OCI-M1 (cell line): ENCODE measurements around the gene ERN2.
"Not testable (repeated sequence)": the region's sequence is repeated elsewhere in the genome, so short reads cannot be mapped to it uniquely, and the experiment has no call there.

ENCODE experiments used
- DNase-seq: peaks from one replicate; lab custom pipeline; 2025; lab: John Stamatoyannopoulos, UW

ERN2 gene

DNA sequence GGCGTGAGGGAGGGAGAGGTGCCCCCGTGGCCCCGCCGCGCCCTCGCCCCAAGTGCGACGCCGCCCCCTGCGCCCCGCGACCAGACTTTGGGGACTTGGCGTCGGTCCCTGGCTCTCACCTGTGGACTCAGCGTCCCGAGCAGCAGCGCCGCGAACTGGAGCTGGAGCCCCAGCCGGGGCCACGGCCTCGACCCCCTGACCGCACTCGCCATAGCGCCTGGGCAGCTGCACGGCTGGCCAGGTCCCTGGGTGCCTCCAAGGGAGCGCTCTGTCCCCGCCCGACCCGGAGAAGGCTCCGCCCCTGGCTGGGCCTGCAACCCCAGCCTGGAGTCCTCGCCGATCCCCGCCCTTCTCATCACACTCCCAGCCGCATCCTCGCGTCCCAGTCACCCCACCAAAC lies at the start of gene ERN2:
Gene ERN2, minus strand, starts transcription at position 247 of the 400 bp plus-strand sequence. Its CDS starts 35 bp downstream, at position 212.
- no peak for DNase-seq

DNA sequence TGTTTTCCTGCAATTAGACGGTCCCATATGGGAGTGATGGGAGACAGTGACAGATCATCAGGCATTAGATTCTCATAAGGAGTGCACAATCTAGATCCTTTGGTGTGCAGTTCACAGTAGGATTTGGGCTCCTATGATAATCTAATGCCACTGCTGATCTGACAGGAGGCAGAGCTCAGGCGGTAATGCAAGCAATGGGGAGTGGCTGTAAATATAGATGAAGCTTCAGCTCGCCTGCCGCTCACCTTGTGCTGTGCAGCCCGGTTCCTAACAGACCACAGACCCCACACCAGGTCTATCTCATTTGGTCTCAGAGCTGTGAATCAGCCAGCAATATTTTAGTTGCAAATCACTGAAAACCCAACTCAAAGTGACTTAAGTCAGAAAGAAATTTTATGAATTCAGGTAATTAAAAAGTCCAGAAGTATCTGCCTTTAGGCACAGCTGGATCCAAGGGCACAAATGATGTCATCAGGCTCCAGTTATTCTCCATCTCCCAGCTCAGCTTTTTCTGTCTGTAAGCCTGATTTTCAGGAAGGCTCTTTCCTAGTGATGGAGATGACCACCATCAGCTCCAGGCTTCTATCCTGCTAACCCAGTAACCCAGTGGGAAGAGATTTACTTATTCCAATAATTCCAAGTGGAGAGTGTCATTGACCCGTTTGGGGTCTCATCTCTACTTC lies 45.1 kb upstream of the ERN2 start:
- DNase-seq, result no peak

DNA sequence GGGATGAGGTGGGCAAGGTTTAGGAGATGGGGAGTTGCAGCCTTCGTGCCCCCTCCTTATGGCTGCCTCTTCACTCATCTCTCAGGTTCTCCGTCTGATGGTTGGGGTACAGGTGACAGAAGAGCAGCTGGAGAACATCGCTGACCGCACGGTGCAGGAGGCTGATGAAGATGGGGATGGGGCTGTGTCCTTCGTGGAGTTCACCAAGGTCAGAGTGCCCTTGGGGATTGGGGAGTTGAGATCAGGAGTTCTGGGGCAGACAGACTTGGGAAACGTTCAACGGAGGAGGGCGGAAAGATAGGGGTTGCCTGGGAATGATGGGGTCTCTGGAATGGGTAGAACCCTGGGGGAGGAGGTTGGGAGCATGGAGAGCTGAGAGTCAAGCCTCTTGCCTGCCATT lies 44.1 kb upstream of the ERN2 start:
- no peak for DNase-seq

DNA sequence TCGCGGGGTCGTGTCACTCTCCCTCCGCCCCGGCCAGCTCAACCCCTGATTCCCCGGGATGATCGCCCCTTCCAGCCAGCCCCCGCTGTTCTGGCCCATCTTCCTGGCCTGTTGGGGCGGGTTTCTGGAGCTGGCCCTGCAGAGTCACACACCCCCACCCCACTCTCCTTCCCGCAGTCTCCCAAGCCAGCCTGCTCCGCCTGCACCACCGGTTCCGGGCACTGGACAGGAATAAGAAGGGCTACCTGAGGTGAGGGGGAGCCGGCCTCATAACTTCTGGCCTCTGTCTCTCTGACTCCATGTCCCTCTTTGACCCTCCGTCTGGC lies 42.4 kb upstream of the ERN2 start:
- no peak for DNase-seq

DNA sequence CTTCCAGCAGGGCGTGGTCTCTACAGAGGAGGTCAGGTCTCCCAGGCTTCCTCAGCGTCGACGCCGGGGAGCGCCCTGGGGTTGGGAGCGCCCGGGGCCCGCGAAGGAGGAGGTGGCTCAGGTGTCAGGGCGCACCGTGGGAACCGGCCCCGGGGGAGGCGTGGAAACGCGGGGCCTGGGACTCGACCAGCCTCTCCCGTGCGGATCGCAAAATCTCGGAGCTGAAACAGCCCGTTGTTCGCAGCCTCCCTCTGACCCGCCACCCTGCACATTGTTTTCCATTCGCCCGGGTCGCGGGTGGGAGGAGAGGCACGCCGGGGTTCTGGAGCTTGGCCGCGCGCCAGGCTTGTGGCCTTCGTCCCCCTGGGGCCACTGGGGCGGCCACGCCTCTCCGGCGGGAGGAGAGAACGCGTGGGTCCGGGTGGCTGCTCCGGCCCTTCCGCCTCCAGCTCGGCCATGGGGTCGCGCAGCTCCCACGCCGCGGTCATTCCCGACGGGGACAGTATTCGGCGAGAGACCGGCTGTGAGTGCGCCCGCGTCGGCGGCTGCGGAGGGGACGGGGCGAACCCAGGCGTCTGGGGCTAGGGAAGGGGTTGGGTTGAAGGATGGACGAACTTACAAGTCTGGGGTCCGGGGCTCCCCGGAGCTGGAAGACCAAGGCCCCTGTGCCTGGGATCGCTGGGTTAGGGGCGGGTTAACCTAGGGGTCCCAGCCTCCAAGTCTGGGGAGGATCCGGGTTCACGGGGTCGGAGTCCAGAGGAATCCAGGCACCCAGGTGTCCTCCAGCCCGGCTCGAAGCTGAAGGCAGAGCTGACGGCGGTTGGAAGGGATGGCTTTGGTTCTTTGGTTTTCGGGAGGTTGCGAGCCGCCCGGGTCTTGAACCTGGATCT lies 41.8 kb upstream of the ERN2 start, which contains the start of gene CHP2:
Gene CHP2, plus strand, starts transcription at position 433 of the 890 bp plus-strand sequence. Its CDS starts 24 bp downstream, at position 457.
- DNase-seq, result no peak

DNA sequence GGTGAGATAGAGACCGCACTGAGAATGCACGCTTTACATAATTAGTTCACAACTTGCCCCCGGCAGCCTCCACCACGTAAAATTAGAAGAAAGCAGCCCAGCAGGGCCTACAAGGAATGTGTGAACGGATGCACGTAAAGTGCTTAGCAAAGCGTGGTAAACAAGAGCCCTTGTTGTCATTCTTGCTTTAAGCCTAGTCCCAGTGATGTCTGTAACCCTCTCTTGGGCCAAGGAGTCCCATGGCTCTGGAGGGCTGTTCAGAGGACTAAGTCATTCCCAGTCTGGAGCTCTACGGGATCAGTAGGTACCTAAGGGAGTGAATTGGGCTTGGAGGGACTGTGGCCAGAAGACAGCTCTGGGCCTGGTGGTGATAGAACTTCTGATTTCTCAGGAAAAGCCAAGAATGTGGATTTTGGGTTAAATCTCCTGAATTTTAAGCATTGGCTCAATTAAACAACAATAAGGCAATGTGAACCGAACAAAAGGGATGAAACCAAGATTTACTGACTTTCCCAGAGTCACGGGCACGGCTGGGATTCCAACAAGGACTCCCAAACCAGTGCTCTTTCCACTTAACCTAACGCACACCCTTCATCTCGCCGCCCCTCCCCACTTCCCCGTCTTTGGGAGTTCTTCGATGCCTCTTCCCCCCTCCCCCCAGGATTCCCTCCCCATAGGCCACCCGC lies 41.0 kb upstream of the ERN2 start:
- DNase-seq, result no peak

DNA sequence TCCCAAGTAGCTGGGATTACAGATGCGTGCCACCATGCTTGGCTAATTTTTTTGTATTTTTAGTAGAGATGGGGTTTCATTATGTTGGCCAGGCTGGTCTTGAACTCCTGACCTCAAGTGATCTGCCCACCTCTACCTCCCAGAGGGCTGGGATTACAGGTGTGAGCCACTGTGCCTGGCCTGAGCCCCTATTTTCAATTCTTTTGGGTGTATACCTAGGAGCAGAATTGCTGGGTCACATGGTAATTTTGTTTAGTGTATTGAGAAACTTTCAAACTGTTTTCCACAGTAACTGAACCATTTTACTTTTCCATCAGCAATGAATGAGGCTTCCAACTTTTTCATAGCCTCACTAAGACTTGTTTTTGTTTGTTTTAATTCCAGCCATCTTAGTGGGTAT lies 38.0 kb upstream of the ERN2 start:
- DNase-seq, result not testable (repeated sequence)

DNA sequence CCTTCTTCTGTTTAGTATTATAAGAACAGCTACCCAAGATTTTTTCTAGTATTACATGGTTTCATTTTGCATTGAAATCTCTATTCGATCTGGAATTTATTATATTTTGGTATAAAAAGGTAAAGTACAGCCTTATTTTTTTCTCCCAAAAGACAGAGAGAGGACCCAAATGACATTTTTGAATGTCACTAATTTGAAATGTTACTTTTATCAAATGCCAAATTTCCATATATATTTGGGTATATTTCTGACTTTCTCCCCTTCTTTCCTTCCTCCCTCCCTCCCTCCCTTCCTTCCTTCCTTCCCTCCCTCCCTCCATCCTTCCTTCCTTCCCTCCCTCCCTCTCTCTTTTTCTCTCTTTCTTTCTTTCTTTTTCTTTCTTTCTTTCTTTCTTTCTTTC lies 35.6 kb upstream of the ERN2 start:
- DNase-seq, result no peak

DNA sequence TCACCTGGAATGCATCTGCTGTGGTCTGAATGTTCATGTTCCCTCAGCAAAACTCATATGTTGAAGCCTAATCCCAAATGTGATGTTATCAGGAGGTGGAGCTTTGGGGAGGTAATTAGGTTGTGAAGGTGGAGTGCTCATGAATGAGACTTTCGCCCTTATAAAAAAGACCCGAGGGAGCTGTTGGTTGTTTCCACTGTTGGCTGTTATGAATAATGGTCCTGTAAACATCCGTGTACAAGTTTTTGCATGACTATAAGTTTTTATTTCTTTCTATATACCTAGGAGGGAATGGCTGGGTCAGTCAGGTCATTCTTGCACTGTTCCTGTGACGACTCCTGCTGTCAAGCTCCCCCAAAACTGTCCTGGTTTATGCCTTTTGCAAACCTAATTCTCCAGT lies 32.2 kb upstream of the ERN2 start:
- DNase-seq, result no peak

DNA sequence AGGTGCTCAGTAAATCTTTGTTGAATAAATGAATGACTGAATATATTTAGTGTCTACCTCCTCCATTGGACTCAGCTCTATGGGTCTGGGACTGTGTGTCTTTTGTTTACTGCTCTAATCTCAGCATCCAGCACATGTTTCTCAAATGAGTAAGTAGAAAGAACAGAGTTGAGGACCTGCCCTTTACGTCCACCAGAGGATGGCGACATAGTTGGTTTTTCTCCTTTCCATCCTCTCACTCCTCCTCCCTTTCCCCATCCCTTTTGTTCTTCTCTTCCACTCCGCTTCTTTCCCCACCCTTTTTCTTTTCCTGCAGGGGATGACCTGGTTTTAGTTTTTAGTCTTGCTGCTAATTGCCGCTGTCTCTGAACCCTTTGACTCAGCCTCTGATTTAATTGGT lies 29.7 kb upstream of the ERN2 start:
- no peak for DNase-seq

DNA sequence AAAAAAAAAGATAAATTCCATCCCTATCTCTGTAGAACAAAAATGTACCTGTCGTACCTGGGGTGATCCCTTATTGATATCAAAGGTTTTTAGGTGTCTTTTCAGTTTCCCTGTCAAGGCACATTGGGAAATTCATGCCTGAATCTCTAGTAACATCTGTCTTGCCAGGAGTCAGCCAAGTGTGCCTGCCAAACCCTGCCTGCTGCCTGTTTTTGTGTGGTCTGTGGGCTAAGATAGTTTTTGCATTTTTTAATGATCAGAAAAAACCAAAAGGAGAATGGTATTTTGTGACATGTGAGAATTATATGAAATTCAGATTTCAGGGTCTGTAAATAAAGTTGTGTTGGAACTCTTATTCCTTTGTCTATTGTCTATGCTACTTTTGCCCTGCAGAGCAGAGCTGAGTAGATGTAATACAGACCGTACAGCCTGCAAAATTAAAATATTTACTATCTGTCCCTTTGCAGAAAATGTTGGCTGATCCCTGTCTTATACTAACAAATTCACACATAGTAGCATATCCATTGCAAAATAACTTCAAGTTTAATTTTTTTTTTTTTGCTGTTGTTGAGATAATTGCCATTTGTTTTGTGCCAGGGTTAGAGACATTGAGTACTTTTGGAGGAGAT lies 28.8 kb upstream of the ERN2 start:
- DNase-seq, result no peak

DNA sequence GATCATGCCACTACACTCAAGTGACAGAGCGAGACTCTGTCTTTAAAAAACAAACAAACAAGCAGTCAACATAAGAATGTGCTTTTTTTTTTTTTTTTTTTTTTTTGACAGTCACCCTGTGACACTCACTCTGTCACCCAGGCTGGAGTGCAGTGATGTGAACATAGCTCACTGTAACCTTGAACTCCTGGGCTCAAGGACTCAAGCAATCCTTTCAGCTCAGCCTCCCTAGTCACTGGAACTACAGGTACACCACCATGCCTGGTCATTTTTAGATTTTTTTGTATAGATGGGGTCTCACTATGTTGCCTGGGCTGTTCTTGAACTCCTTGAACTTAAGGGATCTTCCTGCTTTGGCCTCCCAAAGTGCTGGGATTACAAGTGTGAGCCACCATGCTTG lies 26.5 kb upstream of the ERN2 start:
- no peak for DNase-seq

DNA sequence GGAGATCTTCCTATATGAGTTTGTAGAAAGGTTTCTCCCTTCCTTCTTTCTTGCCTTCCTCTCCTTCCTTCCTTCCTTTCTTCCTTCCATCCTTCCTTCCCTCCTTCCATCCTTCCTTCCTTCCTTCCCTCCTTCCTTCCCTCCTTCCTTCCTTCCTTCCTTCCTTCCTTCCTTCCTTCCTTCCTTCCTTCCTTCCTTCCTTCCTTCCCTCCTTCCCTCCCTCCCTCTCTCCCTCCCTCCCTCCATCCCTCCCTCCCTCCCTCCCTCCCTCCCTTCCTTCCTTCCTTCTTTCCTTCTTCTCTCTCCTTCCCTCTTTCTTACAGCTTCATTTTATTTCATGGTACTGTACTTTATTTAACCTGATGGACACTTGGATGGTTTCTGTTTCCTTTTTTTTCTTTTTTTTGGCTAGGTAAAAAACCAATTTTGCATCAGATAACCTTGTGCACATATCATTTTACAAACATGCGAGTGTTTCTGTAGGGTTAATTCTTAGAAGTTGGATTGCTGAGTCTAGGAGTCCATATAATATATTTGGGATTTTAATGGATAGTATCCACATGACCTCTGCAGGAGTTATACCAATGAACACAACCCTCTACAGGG lies 24.5 kb upstream of the ERN2 start:
- DNase-seq, result not testable (repeated sequence)

DNA sequence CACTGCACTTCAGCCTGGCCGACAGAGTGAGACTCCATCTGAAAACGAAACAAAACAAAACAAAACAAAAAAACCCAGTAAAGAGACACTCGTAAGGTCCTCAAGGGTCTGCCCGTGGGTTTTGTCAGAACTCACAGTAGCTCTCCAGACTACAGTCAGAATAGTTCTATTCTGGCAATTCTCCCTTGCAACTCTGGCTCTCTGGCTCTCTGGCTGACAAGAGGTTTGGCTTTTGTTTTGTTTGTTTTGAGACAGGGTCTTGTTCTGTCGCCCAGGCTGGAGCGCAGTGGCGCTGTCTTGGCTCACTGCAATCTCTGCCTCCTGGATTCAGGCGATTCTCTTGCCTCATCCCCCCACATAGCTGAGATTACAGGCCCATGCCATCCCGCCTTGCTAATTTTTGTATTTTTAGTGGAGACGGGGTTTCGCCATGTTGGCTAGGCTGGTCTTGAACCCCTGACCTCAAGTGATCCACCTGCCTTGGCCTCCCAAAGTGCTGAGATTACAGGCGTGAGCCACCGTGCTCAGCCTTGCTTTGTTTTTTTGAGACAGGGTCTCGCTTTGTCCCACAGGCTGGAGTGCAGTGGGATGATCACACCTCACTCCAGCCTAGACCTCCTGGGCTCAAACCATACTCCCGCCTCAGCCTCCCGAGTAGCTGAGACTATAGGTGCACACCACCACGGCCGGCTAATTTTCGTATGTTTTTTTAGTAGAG lies 21.3 kb upstream of the ERN2 start:
- DNase-seq, result no peak

DNA sequence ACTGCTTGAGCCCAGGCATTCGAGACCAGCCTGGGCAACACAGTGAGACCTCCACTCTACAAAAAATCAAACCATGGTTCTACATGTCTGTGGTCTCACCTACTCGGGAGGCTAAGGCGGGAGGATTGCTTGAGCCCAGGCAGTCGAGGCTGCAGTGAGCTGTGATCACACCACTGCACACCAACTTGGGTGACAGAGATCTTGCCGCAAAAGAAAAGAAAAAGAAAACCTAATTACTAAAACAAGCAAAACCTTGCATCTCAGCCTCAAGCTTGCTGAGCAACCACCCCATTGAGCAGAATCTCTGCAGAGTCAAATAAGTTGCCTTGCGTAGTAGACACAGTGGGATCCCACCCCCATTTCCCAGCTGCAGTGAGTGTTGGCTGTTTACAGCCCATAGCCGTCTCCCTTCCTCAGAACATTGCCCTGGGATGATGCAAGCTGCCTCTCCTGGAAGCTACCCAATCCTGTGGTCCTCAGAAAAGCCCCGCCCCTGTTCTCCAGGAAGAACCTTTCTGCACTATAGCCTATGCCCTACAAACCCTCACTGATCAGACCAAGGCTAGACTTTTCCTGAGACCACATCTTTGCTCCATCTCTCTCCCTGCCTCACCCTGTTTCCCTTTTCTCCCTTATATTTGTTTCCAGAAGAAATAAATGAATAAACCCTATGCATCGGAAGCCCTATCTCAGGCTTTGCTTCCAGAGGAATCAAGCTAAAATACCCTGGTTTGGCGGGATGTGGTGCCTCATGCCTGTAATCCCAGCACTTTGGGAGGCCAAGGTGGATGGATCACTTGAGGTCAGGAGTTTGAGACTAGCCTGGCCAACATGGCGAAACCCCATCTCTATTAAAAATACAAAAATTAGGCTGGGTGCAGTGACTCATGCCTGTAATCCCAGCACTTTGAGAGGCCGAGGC lies 16.7 kb upstream of the ERN2 start:
- DNase-seq, result peak; percentile 86

DNA sequence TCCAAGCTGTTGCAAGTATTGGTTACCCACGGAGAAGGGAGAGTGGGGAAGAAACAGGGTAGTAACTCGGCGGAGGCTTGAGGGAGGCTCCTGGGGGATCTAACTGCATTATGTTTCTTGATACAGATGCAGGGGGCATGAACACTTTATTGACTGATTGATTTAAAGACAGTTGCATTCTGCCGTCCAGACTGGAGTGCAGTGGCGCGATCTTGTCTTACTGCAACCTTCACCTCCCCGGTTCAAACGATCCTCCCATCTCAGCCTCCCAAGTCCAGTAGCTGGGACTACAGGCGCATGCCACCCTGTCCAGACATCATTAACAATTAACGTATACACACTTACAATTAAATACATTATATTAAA lies 15.1 kb upstream of the ERN2 start:
- no peak for DNase-seq

DNA sequence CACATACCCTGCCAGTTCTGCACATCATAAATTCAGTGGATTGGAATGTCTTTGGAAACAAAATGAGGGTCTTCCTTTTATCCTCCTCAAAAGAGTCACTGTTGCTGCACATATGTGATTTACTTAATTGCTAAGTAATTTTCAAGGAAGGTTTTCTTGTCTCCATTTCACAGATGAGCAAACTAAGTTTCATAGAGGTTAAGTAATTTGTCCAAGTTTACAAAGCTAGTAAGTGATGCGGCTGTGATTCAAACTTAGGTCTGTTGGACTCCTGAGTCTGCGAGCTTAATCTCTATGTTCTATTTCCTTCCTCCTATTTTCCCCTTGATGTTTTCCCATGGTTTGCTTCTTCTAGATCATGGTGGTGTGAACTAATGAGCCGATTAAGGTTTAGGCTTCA lies 13.7 kb upstream of the ERN2 start:
- no peak for DNase-seq

DNA sequence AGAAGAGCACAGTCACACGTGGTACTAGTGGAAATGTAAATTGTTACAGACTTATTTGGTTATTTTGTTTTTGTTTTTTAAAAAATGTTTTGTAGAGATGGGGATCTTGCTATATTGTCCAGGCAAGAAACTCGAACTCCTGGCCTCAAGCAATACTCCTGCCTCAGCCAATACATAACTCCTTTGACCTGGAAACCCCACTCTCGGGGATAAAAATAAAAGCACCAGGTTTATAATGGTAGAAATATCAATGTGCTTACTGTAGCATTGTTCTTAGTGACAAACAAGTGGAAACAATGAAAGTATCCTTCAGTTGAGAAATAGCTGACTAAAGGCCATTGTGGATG lies 11.7 kb upstream of the ERN2 start:
- DNase-seq, result no peak

DNA sequence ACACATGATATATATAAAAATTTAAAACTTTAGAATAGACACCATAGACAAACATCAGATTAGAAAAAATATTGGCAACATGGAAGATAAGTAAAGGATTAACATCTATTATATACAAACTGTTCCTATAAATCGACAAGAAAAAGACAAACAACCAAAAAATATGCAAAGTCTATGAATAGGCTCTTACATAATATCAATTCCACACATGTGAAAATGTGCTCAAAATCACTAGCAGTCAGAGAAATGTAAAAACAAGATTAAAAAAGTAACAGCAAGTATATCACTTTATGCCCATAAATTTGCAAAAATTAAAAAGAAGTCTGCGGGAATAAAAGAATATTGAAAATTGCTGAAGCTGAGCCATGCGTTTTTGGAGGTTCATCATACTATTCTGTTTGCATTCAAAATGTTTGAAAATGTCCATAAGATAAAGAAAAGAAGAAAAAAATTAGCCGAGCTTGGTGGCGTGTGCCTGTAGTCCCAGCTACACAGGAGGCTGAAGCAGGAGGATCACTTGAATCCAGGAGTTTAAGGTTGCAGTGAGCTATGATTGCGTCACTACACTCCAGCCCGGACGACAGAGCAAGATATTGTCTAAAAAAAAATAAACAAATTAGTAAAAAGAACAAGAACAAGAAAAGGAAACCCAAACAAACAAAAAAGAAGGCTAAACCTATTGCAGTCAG lies 11.2 kb upstream of the ERN2 start:
- DNase-seq, result no peak
